Astrocyte (in vitro differentiated cells and primary cell): Measurements from ENCODE around the gene CALCB.

Experiments
- EZH2 ChIP-seq: IDR thresholded peaks from 2 replicates; pipeline ENCODE4 v1.6.1; 2012; ENCODE audit warnings: mild to moderate bottlenecking, low read length, inconsistent platforms; ENCODE audit not compliant: insufficient read depth
- TF ChIP-seq, protein P1 (sequence below): IDR thresholded peaks from 2 replicates; pipeline ENCODE4 v1.5.1; 2011; ENCODE audit warnings: low read depth, mild to moderate bottlenecking, inconsistent platforms, low read length, moderate library complexity; ENCODE audit not compliant: insufficient read depth

GRCh38 chr11:15072551-15073143 lies 746 bp upstream of the CALCB start:
- TF ChIP-seq, protein P1, sequence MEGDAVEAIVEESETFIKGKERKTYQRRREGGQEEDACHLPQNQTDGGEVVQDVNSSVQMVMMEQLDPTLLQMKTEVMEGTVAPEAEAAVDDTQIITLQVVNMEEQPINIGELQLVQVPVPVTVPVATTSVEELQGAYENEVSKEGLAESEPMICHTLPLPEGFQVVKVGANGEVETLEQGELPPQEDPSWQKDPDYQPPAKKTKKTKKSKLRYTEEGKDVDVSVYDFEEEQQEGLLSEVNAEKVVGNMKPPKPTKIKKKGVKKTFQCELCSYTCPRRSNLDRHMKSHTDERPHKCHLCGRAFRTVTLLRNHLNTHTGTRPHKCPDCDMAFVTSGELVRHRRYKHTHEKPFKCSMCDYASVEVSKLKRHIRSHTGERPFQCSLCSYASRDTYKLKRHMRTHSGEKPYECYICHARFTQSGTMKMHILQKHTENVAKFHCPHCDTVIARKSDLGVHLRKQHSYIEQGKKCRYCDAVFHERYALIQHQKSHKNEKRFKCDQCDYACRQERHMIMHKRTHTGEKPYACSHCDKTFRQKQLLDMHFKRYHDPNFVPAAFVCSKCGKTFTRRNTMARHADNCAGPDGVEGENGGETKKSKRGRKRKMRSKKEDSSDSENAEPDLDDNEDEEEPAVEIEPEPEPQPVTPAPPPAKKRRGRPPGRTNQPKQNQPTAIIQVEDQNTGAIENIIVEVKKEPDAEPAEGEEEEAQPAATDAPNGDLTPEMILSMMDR = no peak
- TF ChIP-seq EZH2 = no peak
